ENCODE measurements around the gene BIRC6. TPM values are rescaled to one million over a fixed set of nuclear protein-coding genes. Genes with fewer than 3 reads are reported as not detected.

Gene BIRC6
- total RNA-seq, 6 experiments from 2014 or later = 43.1 to 63.5 (median 47.2) TPM

DNA sequence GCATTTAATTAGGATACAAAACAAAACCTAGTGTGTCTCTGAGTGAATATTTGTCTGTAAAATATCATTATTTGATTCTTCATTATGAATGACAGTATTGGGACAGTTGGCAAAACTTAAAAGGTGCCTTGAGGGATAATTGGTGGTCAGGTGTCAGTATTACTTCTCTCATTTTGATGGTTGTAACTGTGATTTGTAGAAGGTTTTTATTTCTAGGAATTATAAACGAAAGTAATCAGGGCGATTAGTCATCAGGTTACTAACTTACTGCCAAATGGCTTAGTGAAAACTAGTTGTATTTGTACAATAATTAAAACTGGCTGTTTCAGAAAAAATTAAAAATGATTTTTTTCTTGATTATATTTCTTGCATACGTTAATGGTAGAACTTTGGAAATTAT, 117.6 kb downstream of the BIRC6 start:
- H3K9me3 ChIP-seq = no peaks in the 10 kb centered on the region
- H3K4me1 ChIP-seq = no peaks in the 10 kb centered on the region
- no peak for DNase-seq
- peaks cover 0 to 56% (median 24%) of the 10 kb centered on the region in 4 donors for H3K36me3 ChIP-seq
- ATAC-seq = no peak
- intact Hi-C loops (cut with DNase I) = no loop called here
- no peaks in the 10 kb centered on the region for H3K27me3 ChIP-seq
- H3K27ac ChIP-seq = no peak overlapping the region
- H3K4me3 ChIP-seq = no peak overlapping the region
- 75% methylated on average over 3 of the region's 3 CpGs for WGBS (ENCODE audit: insufficient coverage, low coverage, low lambda C conversion rate, missing lambda C conversion rate)
- TF ChIP-seq, protein P1, sequence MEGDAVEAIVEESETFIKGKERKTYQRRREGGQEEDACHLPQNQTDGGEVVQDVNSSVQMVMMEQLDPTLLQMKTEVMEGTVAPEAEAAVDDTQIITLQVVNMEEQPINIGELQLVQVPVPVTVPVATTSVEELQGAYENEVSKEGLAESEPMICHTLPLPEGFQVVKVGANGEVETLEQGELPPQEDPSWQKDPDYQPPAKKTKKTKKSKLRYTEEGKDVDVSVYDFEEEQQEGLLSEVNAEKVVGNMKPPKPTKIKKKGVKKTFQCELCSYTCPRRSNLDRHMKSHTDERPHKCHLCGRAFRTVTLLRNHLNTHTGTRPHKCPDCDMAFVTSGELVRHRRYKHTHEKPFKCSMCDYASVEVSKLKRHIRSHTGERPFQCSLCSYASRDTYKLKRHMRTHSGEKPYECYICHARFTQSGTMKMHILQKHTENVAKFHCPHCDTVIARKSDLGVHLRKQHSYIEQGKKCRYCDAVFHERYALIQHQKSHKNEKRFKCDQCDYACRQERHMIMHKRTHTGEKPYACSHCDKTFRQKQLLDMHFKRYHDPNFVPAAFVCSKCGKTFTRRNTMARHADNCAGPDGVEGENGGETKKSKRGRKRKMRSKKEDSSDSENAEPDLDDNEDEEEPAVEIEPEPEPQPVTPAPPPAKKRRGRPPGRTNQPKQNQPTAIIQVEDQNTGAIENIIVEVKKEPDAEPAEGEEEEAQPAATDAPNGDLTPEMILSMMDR (IDR thresholded peaks at IDR 0.05) = no peak
- TF ChIP-seq POLR2A (IDR thresholded peaks at IDR 0.05) = no peak

GRCh38 chr2:32478889-32479620, 122.2 kb downstream of the BIRC6 start:
- intact Hi-C loops (cut with DNase I) = no loop called here
- DNase-seq (no peak), ATAC-seq (no peak)
- H3K27me3 ChIP-seq = no peaks in the 10 kb centered on the region
- H3K9me3 ChIP-seq = no peaks in the 10 kb centered on the region
- no peak for TF ChIP-seq POLR2A (IDR thresholded peaks at IDR 0.05)
- TF ChIP-seq, protein P1 (IDR thresholded peaks at IDR 0.05) = no peak
- no peak overlapping the region for H3K27ac ChIP-seq
- H3K36me3 ChIP-seq = peaks cover 0 to 66% (median 23%) of the 10 kb centered on the region in 4 donors
- 93% methylated on average over 8 of the region's 8 CpGs for WGBS (ENCODE audit: insufficient coverage, low coverage, low lambda C conversion rate, missing lambda C conversion rate)
- no peaks in the 10 kb centered on the region for H3K4me1 ChIP-seq
- no peak overlapping the region for H3K4me3 ChIP-seq

DNA sequence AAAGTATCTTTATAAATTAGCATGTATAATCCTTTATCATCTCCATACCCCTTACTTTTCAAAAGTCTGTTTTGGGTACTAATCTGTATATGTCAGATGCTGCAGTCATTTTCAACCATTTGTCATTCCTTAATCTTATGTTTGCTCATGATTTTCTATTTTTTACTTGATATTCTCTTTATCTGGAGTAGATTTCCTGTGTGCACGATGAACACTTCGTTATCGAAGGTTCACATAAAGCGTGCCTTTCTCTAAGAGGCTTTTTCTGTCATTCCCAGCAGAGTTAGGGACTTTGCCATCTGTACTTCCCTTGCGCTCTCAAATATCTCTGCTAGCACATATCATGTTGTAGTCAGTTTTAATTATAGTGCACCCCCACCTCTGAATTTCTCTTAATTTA, 123.2 kb downstream of the BIRC6 start:
- intact Hi-C loops (cut with DNase I) = no loop called here
- no peak for DNase-seq
- Histone ChIP-seq H3K36me3 (peaks cover 0 to 67% (median 24%) of the 10 kb centered on the region in 4 donors), H3K4me1 (no peaks in the 10 kb centered on the region), H3K9me3 (no peaks in the 10 kb centered on the region), H3K4me3 (no peak overlapping the region), H3K27ac (no peak overlapping the region), H3K27me3 (no peaks in the 10 kb centered on the region)
- no peak for ATAC-seq
- 84% methylated on average over 5 of the region's 5 CpGs for WGBS (ENCODE audit: insufficient coverage, low coverage, low lambda C conversion rate, missing lambda C conversion rate)
- no peak for TF ChIP-seq POLR2A (IDR thresholded peaks at IDR 0.05)
- TF ChIP-seq, protein P1 (IDR thresholded peaks at IDR 0.05) = no peak

GRCh38 chr2:32482471-32482870, 125.6 kb downstream of the BIRC6 start:
- H3K27ac ChIP-seq = no peak overlapping the region
- H3K4me1 ChIP-seq = no peaks in the 10 kb centered on the region
- intact Hi-C loops (cut with DNase I) = no loop called here
- H3K4me3 ChIP-seq = no peak overlapping the region
- WGBS (ENCODE audit: insufficient coverage, low coverage, low lambda C conversion rate, missing lambda C conversion rate) = 88% methylated on average over 4 of the region's 4 CpGs
- H3K36me3 ChIP-seq = peaks cover 0 to 78% (median 30%) of the 10 kb centered on the region in 4 donors
- H3K27me3 ChIP-seq = no peaks in the 10 kb centered on the region
- DNase-seq (no peak), ATAC-seq (no peak)
- TF ChIP-seq POLR2A (IDR thresholded peaks at IDR 0.05) = no peak
- TF ChIP-seq, protein P1 (IDR thresholded peaks at IDR 0.05) = no peak
- no peaks in the 10 kb centered on the region for H3K9me3 ChIP-seq
